SK-N-MC (cell line): ENCODE measurements around the gene ANKRD53.

Source experiments
- EZH2 ChIP-seq: fragments of 200-600 bp; sonication (generic); IDR thresholded peaks from one replicate; pipeline ENCODE4 v1.6.1; 2017; ENCODE audit warnings: antibody characterized with exemption
- POLR2AphosphoS5 ChIP-seq: IDR thresholded peaks from 2 replicates; pipeline ENCODE4 v1.6.1; 2012; ENCODE audit warnings: mild to moderate bottlenecking, low read depth, low read length, borderline replicate concordance

DNA sequence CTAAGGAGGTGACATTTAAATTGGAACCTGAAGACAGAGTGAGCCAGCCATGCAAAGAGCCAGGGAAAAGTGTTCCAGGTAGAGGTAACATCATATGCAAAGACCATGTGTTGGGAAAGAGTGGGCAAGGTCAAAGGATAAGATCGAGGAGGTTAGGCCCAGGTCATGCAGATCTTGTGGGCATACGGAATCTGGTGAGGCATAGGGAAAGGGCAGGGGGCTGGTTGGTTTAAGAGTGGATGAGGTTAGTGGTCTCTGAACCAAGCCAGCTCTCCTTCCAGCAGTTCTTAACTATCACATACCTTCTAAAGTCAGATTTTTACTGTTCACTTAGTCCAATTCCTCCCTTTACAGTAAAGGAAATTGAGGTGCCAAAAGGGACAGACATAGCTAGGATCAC is 3.0 kb downstream of the ANKRD53 start:
- TF ChIP-seq EZH2 = no peak
- TF ChIP-seq POLR2AphosphoS5 = no peak
